Measurements from ENCODE around the gene KCND3. TPM values are rescaled to one million over a fixed set of nuclear protein-coding genes. Genes with fewer than 3 reads are reported as not detected.

Gene KCND3
- total RNA-seq, 1 experiment from 2014 or later, result not detected

DNA sequence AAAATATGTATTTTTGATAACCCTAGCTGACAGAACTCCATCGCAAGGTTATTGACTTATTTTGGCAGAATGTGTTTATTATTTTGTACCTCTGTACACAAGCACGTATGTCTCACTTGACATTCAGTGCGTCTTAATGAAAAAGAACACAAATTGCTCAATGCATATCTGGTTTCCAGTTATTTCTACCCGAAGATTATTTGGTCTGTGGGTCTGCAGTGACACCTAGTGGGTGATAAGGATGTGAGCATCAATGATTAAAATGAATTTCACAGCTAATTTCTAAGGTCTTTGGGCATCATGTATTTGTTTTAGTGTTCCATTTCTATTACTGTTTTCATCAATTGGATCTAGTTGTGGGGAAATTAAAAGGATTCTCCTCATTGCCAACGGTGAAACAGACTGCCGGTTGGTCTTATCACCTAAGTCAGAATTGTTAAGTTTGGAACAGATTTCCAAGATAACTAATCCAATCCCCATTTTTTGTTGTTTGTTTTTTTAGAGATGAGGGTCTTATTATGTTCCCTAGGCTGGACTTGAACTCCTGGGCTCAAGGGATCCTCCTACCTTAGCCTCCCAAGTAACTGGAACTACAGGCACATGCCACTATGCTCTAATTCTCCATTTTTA, 219.8 kb downstream of the KCND3 start:
- no peaks in the 10 kb centered on the region for H3K79me2 ChIP-seq (ENCODE audit: low read depth)
- TF ChIP-seq, protein P1, sequence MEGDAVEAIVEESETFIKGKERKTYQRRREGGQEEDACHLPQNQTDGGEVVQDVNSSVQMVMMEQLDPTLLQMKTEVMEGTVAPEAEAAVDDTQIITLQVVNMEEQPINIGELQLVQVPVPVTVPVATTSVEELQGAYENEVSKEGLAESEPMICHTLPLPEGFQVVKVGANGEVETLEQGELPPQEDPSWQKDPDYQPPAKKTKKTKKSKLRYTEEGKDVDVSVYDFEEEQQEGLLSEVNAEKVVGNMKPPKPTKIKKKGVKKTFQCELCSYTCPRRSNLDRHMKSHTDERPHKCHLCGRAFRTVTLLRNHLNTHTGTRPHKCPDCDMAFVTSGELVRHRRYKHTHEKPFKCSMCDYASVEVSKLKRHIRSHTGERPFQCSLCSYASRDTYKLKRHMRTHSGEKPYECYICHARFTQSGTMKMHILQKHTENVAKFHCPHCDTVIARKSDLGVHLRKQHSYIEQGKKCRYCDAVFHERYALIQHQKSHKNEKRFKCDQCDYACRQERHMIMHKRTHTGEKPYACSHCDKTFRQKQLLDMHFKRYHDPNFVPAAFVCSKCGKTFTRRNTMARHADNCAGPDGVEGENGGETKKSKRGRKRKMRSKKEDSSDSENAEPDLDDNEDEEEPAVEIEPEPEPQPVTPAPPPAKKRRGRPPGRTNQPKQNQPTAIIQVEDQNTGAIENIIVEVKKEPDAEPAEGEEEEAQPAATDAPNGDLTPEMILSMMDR (conservative IDR thresholded peaks at IDR 0.05), result peak; percentile 96
- TF ChIP-seq EZH2 (IDR thresholded peaks at IDR 0.05; ENCODE audit: low read depth), result no peak
- ChIA-PET CTCF (interaction anchor here (0.6 kb wide), 1 partner anchor 288 kb away, joined by 8 read pairs; no protein-coding TSS in a partner anchor), POLR2A (ENCODE audit: unreplicated experiment) (interaction anchor here (0.6 to 0.7 kb wide), 2 partner anchors 55 to 1151 kb away, joined by 3 read pairs; no protein-coding TSS in a partner anchor)
- H3K27me3 ChIP-seq (ENCODE audit: insufficient read depth, low read depth), result peaks cover 6% of the 10 kb centered on the region; the same call in 1 of the 2 replicates
- no peak overlapping the region for H3K4me3 ChIP-seq
- H3K36me3 ChIP-seq (ENCODE audit: low read depth), result peaks cover 8% of the 10 kb centered on the region
- no TSS peak for BruUV-seq (replicated peaks)
- peak; percentile 20 to 72 for DNase-seq
- no peak overlapping the region for H2AFZ ChIP-seq
- no peak overlapping the region for H3K27ac ChIP-seq
- intact Hi-C loops (cut with micrococcal nuclease; ENCODE audit: unreplicated experiment), result loop anchor here (1.0 to 5.0 kb wide), 3 partner anchors 288 to 547 kb away; no protein-coding TSS in a partner anchor
- H3K4me1 ChIP-seq (replicated peaks; ENCODE audit: insufficient read depth), result no peaks in the 10 kb centered on the region
- H3F3A ChIP-seq (ENCODE audit: insufficient read depth, low read depth), result peaks cover 10% of the 10 kb centered on the region
- H3K9me2 ChIP-seq (ENCODE audit: insufficient read depth), result no peaks in the 10 kb centered on the region
- no peaks in the 10 kb centered on the region for H3K9me3 ChIP-seq (ENCODE audit: insufficient read depth, low read depth)
- H4K20me1 ChIP-seq (ENCODE audit: insufficient read depth), result peaks cover 25% of the 10 kb centered on the region
- H3K4me2 ChIP-seq, result no peak overlapping the region

DNA sequence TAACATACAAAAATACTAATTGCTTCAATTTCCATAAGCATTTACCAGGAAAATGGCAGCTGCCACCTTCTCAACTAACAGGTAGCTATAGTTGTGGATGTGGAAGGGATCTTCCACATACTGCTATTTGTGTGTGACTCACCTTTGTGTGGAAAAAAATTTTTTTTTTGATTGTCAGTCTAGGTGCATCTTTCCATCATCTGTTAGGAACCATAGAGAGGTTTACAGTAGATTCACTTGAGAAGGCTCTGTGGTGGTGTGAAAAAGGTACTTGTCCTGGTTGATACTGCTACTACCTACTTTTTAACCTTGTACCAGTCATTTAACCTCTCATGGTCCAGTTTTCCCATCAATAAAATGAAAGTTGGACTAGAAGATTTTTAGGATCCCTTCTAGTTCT, 220.8 kb downstream of the KCND3 start:
- no peaks in the 10 kb centered on the region for H3K4me1 ChIP-seq (replicated peaks; ENCODE audit: insufficient read depth)
- DNase-seq, result no peak
- no peak for TF ChIP-seq EZH2 (IDR thresholded peaks at IDR 0.05; ENCODE audit: low read depth)
- TF ChIP-seq, protein P1 (conservative IDR thresholded peaks at IDR 0.05), result no peak
- POLR2A ChIA-PET (ENCODE audit: unreplicated experiment), result no interaction called here
- H3K9me2 ChIP-seq (ENCODE audit: insufficient read depth), result no peaks in the 10 kb centered on the region
- H3K4me3 ChIP-seq, result no peak overlapping the region
- CTCF ChIA-PET, result interaction anchor here (0.8 kb wide), 1 partner anchor 55 kb away, joined by 3 read pairs; no protein-coding TSS in a partner anchor
- no peak overlapping the region for H2AFZ ChIP-seq
- peaks cover 15% of the 10 kb centered on the region for H3K36me3 ChIP-seq (ENCODE audit: low read depth)
- H3K27ac ChIP-seq, result no peak overlapping the region
- intact Hi-C loops (cut with micrococcal nuclease; ENCODE audit: unreplicated experiment), result loop anchor here (1.0 to 5.0 kb wide), 3 partner anchors 287 to 546 kb away; no protein-coding TSS in a partner anchor
- no TSS peak for BruUV-seq (replicated peaks)
- no peaks in the 10 kb centered on the region for H3K9me3 ChIP-seq (ENCODE audit: insufficient read depth, low read depth)
- no peak overlapping the region for H3K4me2 ChIP-seq
- H3K79me2 ChIP-seq (ENCODE audit: low read depth), result no peaks in the 10 kb centered on the region
- H3F3A ChIP-seq (ENCODE audit: insufficient read depth, low read depth), result peaks cover 10% of the 10 kb centered on the region
- no peaks in the 10 kb centered on the region for H3K27me3 ChIP-seq (ENCODE audit: insufficient read depth, low read depth)
- H4K20me1 ChIP-seq (ENCODE audit: insufficient read depth), result peaks cover 25% of the 10 kb centered on the region

DNA sequence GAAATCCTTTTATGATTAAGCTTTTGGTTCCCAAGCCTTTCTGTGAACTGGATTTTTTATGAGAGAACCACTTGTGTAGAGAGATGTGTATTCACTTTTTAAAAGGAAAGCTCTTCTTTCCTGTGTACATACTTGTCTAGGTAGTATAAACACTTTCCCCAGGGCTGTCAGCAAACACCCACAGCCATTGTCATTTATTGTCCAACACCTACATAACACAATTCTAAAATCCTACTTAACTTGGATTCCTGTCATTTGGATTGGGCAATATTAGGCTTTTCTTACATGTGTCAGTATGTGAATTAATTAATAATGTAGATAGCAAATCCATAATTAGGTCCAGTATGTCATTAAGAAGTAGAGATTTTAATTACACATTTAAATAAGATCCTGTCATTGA, 221.4 kb downstream of the KCND3 start:
- H2AFZ ChIP-seq, result no peak overlapping the region
- H3K4me1 ChIP-seq (replicated peaks; ENCODE audit: insufficient read depth), result no peaks in the 10 kb centered on the region
- intact Hi-C loops (cut with micrococcal nuclease; ENCODE audit: unreplicated experiment), result loop anchor here (2.0 to 5.0 kb wide), 2 partner anchors 366 to 545 kb away; no protein-coding TSS in a partner anchor

More for the DNA sequence above, 221.4 kb downstream of the KCND3 start:
- Histone ChIP-seq H3K4me2 (no peak overlapping the region), H3K36me3 (ENCODE audit: low read depth) (peaks cover 21% of the 10 kb centered on the region), H4K20me1 (ENCODE audit: insufficient read depth) (peaks cover 25% of the 10 kb centered on the region), H3K79me2 (ENCODE audit: low read depth) (no peaks in the 10 kb centered on the region), H3K9me3 (ENCODE audit: insufficient read depth, low read depth) (no peaks in the 10 kb centered on the region), H3K9me2 (ENCODE audit: insufficient read depth) (no peaks in the 10 kb centered on the region), H3K4me3 (no peak overlapping the region), H3F3A (ENCODE audit: insufficient read depth, low read depth) (peaks cover 10% of the 10 kb centered on the region), H3K27ac (no peak overlapping the region), H3K27me3 (ENCODE audit: insufficient read depth, low read depth) (no peaks in the 10 kb centered on the region)
- ChIA-PET CTCF (interaction anchor here (0.8 kb wide), 1 partner anchor 55 kb away, joined by 3 read pairs; no protein-coding TSS in a partner anchor), POLR2A (ENCODE audit: unreplicated experiment) (interaction anchor here (0.6 kb wide), 1 partner anchor 604 kb away, joined by 4 read pairs; no protein-coding TSS in a partner anchor)
- TF ChIP-seq, protein P1 (conservative IDR thresholded peaks at IDR 0.05), result no peak
- TF ChIP-seq EZH2 (IDR thresholded peaks at IDR 0.05; ENCODE audit: low read depth), result no peak
- no peak for DNase-seq
- no TSS peak for BruUV-seq (replicated peaks)

All from PC-9 (cell line).